ENCODE data around the gene IQSEC1.
A peak's percentile ranks its signal among the peaks of the same experiment; 100 is the strongest.

The IQSEC1 gene

GRCh38 chr3:12968541-12968940 is 104.7 kb downstream of the IQSEC1 start:
- H3K9me3 Mint-ChIP-seq = no peaks in the 10 kb centered on the region
- peak overlapping the region; percentile 52 for H3K4me3 Mint-ChIP-seq
- peaks cover 7% of the 10 kb centered on the region for H3K27me3 Mint-ChIP-seq (ENCODE audit: low read depth, poor library complexity)
- no peak for TF ChIP-seq CTCF (IDR thresholded peaks at IDR 0.05)
- no peak for DNase-seq
- H3K36me3 Mint-ChIP-seq (ENCODE audit: low read depth) = no peaks in the 10 kb centered on the region
- peaks cover 70% of the 10 kb centered on the region for H3K4me1 Mint-ChIP-seq
- H3K27ac Mint-ChIP-seq = no peak overlapping the region

GRCh38 chr3:12967606-12968351 is 105.5 kb downstream of the IQSEC1 start:
- Mint-ChIP-seq H3K9me3 (no peaks in the 10 kb centered on the region), H3K27me3 (ENCODE audit: low read depth, poor library complexity) (peaks cover 3% of the 10 kb centered on the region), H3K4me1 (peaks cover 75% of the 10 kb centered on the region), H3K36me3 (ENCODE audit: low read depth) (no peaks in the 10 kb centered on the region), H3K27ac (no peak overlapping the region), H3K4me3 (peak overlapping the region; percentile 76)
- no peak for TF ChIP-seq CTCF (IDR thresholded peaks at IDR 0.05)
- peak; percentile 93 for DNase-seq

- Mint-ChIP-seq H3K36me3 (ENCODE audit: low read depth) (no peaks in the 10 kb centered on the region), H3K27me3 (ENCODE audit: low read depth, poor library complexity) (peaks cover 3% of the 10 kb centered on the region), H3K4me1 (peaks cover 82% of the 10 kb centered on the region), H3K9me3 (no peaks in the 10 kb centered on the region), H3K27ac (no peak overlapping the region), H3K4me3 (peak overlapping the region; percentile 94)
- peak; percentile 19 for DNase-seq
- no peak for TF ChIP-seq CTCF (IDR thresholded peaks at IDR 0.05)
These were observed 106.2 kb downstream of the IQSEC1 start for GRCh38 chr3:12966847-12967605.

- no peaks in the 10 kb centered on the region for H3K36me3 Mint-ChIP-seq (ENCODE audit: low read depth)
- H3K4me3 Mint-ChIP-seq = peak overlapping the region; percentile 94
- TF ChIP-seq CTCF (IDR thresholded peaks at IDR 0.05) = no peak
- H3K27me3 Mint-ChIP-seq (ENCODE audit: low read depth, poor library complexity) = peaks cover 3% of the 10 kb centered on the region
- no peak for DNase-seq
- H3K27ac Mint-ChIP-seq = peak overlapping the region; percentile 72
- H3K4me1 Mint-ChIP-seq = peaks cover 87% of the 10 kb centered on the region
- no peaks in the 10 kb centered on the region for H3K9me3 Mint-ChIP-seq
These were observed 107.0 kb downstream of the IQSEC1 start for GRCh38 chr3:12965999-12966846.

GRCh38 chr3:12964711-12965612 is 108.3 kb downstream of the IQSEC1 start:
- no peak for TF ChIP-seq CTCF (IDR thresholded peaks at IDR 0.05)
- Mint-ChIP-seq H3K27ac (no peak overlapping the region), H3K9me3 (no peaks in the 10 kb centered on the region), H3K4me1 (peaks cover 86% of the 10 kb centered on the region), H3K4me3 (peak overlapping the region; percentile 94), H3K27me3 (ENCODE audit: low read depth, poor library complexity) (peaks cover 3% of the 10 kb centered on the region), H3K36me3 (ENCODE audit: low read depth) (no peaks in the 10 kb centered on the region)
- no peak for DNase-seq

All from nephron progenitor cell (in vitro differentiated cells).